Measurements from ENCODE around the gene CDH13. TPM values are rescaled to one million over a fixed set of nuclear protein-coding genes. Genes with fewer than 3 reads are reported as not detected.
"Not testable (repeated sequence)": the region's sequence is repeated elsewhere in the genome, so short reads cannot be mapped to it uniquely, and the experiment has no call there.

Gene CDH13
- total and polyA plus RNA-seq, 2 experiments from 2014 or later: 2.9 to 4.8 TPM

- peak overlapping the region; percentile 41 for H3K27ac ChIP-seq
- H3K4me1 ChIP-seq (ENCODE audit: low read depth): peaks cover 12% of the 10 kb centered on the region
- DNase-seq (ENCODE audit: low read depth in 1 of 2, low spot score in 1 of 2): peak in 1 of 2 donors; percentile 40
- H3K27me3 ChIP-seq: no peaks in the 10 kb centered on the region
- H3K9me3 ChIP-seq (ENCODE audit: low read depth): no peaks in the 10 kb centered on the region
- H3K36me3 ChIP-seq: no peaks in the 10 kb centered on the region
- TF ChIP-seq, protein P1, sequence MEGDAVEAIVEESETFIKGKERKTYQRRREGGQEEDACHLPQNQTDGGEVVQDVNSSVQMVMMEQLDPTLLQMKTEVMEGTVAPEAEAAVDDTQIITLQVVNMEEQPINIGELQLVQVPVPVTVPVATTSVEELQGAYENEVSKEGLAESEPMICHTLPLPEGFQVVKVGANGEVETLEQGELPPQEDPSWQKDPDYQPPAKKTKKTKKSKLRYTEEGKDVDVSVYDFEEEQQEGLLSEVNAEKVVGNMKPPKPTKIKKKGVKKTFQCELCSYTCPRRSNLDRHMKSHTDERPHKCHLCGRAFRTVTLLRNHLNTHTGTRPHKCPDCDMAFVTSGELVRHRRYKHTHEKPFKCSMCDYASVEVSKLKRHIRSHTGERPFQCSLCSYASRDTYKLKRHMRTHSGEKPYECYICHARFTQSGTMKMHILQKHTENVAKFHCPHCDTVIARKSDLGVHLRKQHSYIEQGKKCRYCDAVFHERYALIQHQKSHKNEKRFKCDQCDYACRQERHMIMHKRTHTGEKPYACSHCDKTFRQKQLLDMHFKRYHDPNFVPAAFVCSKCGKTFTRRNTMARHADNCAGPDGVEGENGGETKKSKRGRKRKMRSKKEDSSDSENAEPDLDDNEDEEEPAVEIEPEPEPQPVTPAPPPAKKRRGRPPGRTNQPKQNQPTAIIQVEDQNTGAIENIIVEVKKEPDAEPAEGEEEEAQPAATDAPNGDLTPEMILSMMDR (IDR thresholded peaks at IDR 0.05; ENCODE audit: low read depth, low read length): no peak
- no peak overlapping the region for H3K4me3 ChIP-seq
Measured at GRCh38 chr16:82924075-82924854, 297.5 kb downstream of the CDH13 start.

DNA sequence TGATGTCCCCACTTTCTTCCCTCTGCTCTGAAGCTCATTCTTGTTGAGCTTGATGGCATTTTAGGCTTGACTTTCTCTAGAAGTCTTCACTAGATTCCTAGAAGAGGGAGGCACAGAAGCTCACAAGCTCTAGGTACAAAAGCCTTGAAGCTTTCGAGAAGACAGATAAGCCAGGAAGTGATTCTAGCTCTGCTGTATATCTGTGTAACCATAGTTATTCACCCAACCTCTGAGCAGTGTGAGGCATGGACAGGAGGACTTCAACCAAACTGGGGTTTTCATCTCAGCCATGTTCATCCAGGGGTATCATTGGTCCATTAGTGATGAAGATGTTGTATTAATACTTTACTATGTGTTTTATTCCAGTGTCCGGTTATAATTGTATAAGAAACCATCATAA lies 299.7 kb downstream of the CDH13 start:
- TF ChIP-seq, protein P1 (IDR thresholded peaks at IDR 0.05; ENCODE audit: low read depth, low read length): no peak
- no peak overlapping the region for H3K4me3 ChIP-seq
- H3K9me3 ChIP-seq (ENCODE audit: low read depth): no peaks in the 10 kb centered on the region
- no peak for DNase-seq (ENCODE audit: low read depth in 1 of 2, low spot score in 1 of 2)
- H3K36me3 ChIP-seq: no peaks in the 10 kb centered on the region
- peaks cover 12% of the 10 kb centered on the region for H3K4me1 ChIP-seq (ENCODE audit: low read depth)
- no peaks in the 10 kb centered on the region for H3K27me3 ChIP-seq
- no peak overlapping the region for H3K27ac ChIP-seq

DNA sequence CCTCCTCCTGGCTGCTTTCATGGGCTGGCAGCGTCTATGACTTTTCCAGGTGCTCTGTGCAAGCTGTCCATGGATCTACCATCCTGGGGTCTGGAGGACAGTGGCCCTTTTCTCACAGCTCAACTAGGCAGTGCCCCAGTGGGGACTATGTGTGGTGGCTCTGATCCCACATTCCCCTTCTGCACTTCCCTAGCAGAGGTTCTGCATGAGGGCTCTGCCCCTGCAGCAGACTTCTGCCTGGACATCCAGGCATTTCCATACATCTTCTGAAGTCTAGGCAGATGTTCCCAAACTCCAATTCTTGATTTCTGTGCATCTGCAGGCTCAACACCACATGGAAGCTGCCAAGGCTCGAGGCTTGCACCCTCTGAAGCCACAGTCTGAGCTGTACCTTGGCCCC lies 307.2 kb downstream of the CDH13 start:
- DNase-seq (ENCODE audit: low read depth in 1 of 2, low spot score in 1 of 2); H3K4me1 ChIP-seq (ENCODE audit: low read depth); H3K9me3 ChIP-seq (ENCODE audit: low read depth); H3K36me3 ChIP-seq; H3K27me3 ChIP-seq; H3K27ac ChIP-seq; H3K4me3 ChIP-seq: not testable (repeated sequence)

- Histone ChIP-seq H3K27me3 (no peaks in the 10 kb centered on the region), H3K4me3 (no peak overlapping the region), H3K36me3 (no peaks in the 10 kb centered on the region), H3K4me1 (ENCODE audit: low read depth) (no peaks in the 10 kb centered on the region), H3K27ac (no peak overlapping the region), H3K9me3 (ENCODE audit: low read depth) (no peaks in the 10 kb centered on the region)
- DNase-seq (ENCODE audit: low read depth in 1 of 2, low spot score in 1 of 2): no peak
- TF ChIP-seq, protein P1 (IDR thresholded peaks at IDR 0.05; ENCODE audit: low read depth, low read length): no peak
Measured at GRCh38 chr16:82935766-82936165, 309.0 kb downstream of the CDH13 start.

GRCh38 chr16:82936941-82937551 lies 310.3 kb downstream of the CDH13 start:
- Histone ChIP-seq H3K9me3 (ENCODE audit: low read depth) (no peaks in the 10 kb centered on the region), H3K27me3 (no peaks in the 10 kb centered on the region), H3K4me1 (ENCODE audit: low read depth) (no peaks in the 10 kb centered on the region), H3K4me3 (no peak overlapping the region), H3K36me3 (no peaks in the 10 kb centered on the region), H3K27ac (no peak overlapping the region)
- DNase-seq (ENCODE audit: low read depth in 1 of 2, low spot score in 1 of 2): peak in 1 of 2 donors; percentile 59
- TF ChIP-seq, protein P1 (IDR thresholded peaks at IDR 0.05; ENCODE audit: low read depth, low read length): no peak

DNA sequence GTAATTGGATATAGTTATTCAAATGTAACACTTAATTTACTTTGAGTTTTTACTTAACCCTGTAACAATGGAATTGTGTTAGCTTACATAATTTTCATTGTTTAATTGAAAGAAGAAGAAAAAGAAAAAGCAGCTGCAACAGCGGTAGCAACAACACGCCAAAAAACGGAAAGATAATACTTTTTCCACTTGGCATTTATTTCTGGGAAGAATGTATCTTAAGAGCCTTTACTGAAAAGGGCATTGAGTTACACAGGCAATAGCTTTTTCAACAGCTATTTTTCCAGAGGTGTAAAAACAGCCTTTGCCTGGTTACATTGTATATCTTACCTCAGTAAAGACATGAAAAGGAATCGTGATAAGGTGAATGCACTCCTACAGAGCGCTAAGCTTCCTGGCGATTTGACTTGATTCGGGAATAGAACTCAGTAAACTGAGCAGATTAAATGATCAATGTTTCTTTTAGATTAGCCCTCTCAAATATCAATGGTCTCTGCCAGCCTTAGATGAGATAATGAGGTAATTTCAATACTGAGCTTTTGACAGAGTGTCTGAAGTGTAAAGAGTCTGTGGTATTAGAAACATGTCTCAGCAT lies 311.3 kb downstream of the CDH13 start:
- Histone ChIP-seq H3K9me3 (ENCODE audit: low read depth) (no peaks in the 10 kb centered on the region), H3K27ac (no peak overlapping the region), H3K4me1 (ENCODE audit: low read depth) (no peaks in the 10 kb centered on the region), H3K4me3 (no peak overlapping the region), H3K27me3 (no peaks in the 10 kb centered on the region), H3K36me3 (no peaks in the 10 kb centered on the region)
- TF ChIP-seq, protein P1 (IDR thresholded peaks at IDR 0.05; ENCODE audit: low read depth, low read length): no peak
- no peak for DNase-seq (ENCODE audit: low read depth in 1 of 2, low spot score in 1 of 2)

Data from cardiac muscle cell (in vitro differentiated cells and primary cell).